Ramos (cell line): ENCODE results near the gene ATAD1.
"Not testable (repeated sequence)": the region's sequence is repeated elsewhere in the genome, so short reads cannot be mapped to it uniquely, and the experiment has no call there.

Experiments used
- in situ Hi-C: fragments of 300-500 bp; cut with MboI; formaldehyde crosslinking; loops from one replicate; pipeline ENCODE4 v1.14.3; 2022; ENCODE audit warnings: low sequenced_read_pairs; ENCODE audit not compliant: unreplicated experiment

Gene ATAD1

DNA sequence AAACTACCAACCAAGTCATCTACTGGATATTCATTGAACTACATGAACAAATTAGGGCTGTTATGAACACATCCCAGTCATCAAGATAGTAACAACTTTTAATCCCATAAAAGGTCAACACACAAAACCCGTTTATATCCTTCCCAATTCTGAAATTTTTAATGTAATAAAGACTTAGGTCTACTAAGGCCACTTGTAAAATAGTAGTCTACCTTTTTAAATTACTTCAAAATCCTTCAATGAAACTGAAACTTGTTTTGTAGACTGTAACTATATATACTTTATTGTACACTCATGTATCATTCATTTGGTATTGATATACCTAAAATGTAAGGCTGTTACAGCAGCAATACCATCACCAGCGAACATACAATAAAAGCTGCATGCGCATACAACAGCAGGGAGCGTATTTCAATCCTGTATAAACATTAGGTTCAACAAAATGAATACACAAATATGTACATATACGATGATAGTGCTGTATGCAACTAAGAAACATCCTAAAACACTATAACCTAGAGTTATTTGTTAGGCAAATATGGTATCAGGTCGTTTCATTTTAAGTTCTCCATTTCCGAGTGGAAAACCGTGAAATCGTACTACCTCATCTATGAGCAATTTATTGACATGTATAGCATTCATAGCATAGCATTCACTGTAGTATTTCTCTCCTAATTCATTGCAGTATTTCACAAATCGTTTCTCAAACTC, 973 bp downstream of the ATAD1 start:
- in situ Hi-C loops, result no loop called here

DNA sequence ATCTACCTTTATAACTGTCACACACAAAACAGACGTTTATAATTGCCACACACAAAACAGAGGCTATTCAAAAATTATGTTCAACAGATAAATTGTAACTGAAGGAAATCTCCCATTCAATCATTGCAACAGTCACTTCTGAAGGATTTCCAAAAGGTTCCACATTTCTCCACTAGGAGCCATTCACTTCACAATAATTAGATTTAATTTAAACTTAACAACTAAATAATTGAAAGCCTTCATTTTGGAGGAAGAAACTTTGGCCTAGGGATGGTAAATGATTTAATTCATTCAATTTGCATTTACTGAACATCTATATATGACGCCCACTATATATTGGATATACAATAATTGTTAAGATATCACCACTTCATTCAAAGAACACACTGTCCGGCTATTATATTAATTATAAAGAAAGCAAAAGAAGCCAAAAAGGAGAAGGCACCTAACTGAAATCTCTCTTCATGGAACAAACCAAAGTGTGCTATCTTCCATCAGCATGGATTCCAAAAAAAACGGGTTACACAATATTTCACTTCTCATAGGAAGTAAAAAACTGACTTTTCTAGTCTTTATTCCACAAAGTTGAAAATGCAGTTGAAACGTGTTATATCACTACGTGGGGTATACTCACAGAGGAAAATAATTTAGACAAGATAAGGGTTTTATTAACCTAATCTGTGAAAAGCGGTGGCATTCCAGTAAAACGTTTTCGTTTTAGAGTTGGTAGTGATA, 1.7 kb downstream of the ATAD1 start:
- in situ Hi-C loops, result no loop called here

DNA sequence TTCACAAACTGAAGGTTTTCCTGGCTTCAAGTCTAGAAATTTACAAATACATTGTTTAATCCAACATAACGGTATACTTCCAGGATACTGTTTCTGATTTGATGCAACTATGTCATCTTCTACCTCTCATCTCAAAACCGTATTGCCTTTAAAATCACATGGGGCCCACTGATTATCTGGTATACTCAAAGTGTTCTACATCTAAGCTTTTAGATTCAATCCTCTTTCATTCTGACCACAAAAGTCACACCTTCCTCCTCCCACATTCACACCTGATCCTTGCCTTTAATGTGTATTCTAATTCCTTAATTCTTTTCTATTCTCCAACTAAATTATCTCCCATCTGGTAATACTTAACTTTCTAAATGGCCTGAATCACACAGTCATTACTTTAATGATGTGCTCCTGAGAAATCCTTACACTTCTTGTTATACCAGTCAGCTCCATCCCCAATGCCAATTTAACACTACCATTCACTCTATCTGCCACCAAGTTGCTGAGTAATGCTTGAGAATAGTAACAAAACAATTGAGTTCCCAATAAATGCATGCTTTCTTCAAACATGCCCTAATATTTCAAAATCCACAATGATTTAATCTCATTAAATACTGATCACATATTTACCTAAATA, 13.0 kb downstream of the ATAD1 start:
- in situ Hi-C loops, result no loop called here

- in situ Hi-C loops, result no loop called here
Measured at GRCh38 chr10:87803831-87804230, 14.2 kb downstream of the ATAD1 start.

- in situ Hi-C loops, result no loop called here
Measured at GRCh38 chr10:87803328-87803727, 14.7 kb downstream of the ATAD1 start.

DNA sequence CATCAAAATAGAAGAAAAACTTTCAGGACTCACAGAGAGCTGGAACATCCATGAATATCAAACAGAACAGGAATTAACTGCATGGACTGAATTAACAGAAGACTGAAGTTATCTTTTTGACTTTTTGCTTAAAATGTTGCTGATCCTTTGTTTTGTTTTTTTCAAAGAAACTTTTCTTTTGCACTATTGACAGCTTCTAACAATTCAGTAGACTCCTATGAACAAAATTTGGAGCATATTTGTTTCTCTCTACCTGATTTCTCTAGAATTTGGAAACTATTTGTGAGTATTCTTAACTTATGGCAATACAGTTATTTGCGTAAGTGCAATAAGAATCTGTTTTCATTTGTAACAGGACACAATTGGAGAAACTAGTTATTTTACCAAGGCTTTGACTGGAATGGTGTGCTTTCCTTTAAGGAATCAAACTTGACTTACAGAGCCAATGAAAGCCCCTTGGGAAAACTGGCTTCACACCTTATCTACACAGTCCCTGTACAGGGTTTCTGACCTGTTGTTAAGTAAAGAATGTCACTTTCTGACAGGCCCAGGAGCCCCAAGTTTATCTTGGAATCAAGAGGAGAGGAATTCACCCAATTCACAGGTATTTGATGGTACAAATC, 16.1 kb downstream of the ATAD1 start:
- in situ Hi-C loops, result not testable (repeated sequence)

DNA sequence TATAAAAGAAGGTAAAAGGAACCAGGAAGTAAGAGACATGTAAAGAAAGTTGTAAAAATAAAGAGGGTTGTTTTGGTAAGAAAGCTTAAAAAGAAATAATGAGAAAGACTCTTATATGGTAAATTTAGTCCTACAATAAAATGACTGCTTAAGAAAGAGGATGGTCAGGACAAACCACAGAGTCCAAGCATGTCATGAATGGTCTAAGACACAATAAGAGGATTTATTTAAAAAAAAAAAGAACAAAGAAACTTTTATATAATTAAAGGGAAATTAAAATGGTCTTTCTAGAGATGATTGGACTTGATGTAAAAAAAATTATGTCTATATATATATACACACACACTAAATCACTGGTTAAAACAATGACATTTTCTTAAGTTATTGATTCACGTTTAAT, 18.2 kb downstream of the ATAD1 start:
- in situ Hi-C loops, result no loop called here

GRCh38 chr10:87798082-87798481, 19.9 kb downstream of the ATAD1 start:
- in situ Hi-C loops, result no loop called here

- in situ Hi-C loops, result no loop called here
Measured at GRCh38 chr10:87794285-87794684, 23.7 kb downstream of the ATAD1 start.

- in situ Hi-C loops, result no loop called here
Measured at GRCh38 chr10:87790185-87790584, 27.8 kb downstream of the ATAD1 start.

DNA sequence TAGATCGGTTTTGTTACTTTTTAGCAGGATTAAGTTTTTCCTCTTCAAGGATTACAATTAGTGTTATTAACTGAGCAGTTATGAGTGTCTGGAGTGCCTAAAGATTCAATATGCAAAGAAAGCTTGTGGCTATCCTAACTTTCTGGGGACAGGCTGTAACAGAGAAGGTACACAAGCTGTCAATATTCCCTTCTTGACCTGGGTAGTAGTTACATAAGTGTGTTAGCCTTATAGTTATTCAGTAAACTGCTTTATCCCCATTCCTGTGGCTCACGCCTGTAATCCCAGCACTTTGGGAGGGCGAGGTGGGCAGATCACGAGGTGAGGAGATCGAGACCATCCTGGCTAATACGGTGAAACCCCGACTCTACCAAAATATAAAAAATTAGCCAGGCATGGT, 31.6 kb downstream of the ATAD1 start:
- in situ Hi-C loops, result no loop called here

DNA sequence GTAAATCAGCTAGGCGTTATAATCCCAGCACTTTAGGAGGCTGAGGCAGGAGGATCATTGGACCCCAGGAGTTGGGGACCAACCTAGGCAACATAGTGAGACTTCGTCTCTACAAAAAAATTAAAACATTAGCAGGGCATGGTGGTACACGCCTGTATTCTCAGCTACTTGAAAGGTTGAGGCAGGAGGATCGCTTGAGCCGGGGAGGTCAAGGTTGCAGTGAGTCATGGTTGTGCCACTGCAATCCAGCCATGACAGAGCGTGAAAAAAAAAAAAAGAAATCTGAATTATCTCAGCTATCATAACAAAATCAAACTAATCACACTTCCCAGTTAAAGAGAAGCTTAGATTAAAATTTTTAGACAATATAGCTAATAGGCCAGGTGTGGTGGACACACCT, 35.3 kb downstream of the ATAD1 start:
- in situ Hi-C loops, result no loop called here

DNA sequence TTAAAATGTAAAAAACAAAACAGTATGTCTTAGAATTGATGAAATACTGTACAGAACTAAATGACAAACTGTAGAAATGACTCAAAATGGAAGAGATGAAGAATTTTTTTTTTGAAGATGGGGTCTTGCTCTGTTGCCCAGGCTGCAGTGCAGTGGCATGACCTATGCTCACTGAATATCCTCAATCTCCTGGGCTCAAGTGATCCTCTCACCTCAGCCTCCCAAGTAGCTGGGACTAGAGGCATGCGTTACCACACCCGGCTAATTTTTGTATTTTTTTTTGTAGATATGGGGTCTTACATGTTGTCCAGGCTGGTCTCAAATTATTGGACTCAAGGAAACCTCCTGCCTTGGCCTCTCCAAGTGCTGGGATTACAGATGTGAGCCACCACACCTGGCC, 36.5 kb downstream of the ATAD1 start:
- in situ Hi-C loops, result no loop called here

GRCh38 chr10:87776328-87776727, 41.7 kb downstream of the ATAD1 start:
- in situ Hi-C loops, result no loop called here

DNA sequence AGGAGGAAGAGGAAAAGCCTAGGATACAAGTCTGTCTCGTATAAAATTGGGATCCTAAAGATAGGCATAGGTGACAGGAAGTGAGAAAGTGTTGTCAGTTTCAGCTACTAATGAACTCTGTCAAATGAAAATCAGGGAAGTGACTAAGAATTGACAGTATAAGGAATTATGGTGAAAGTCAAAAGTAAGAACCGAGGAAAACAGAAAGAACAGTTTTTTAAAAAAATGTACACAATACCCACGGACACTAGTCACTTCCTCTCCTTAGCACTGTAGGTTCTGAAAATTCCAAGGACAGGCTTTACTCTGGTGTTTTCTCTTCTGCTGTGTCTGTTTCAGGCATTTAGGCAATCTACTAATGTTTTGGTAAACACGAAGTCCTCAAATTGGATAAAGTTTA, 42.3 kb downstream of the ATAD1 start:
- in situ Hi-C loops, result no loop called here

DNA sequence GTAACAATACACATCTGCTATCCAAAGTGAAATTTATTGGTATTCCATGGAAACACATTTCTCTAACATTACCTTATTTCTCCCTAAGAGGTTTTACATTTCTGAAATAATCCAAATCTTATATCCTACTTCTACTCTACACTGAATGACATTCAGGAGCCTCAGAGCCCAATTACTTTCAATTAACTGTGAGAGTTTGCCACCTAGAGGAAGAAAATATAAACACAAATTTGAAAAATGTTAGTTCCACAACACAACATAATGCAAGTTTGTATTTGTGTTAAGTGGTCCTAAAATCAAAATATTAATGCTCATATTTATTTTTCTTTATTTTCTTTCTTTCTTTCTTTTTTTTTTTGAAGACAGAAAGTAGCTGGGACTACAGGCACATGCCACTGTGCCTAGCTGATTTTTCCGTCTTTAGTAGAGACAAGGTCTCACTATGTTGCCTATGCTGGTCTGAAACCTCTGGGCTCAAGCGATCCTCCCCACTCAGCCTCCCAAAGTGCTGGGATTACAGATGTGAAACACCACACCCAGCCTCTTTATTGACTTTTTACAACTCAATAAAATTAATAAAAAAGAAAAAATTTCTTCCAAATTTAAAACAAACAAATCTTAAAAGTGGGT, 46.0 kb downstream of the ATAD1 start:
- in situ Hi-C loops, result no loop called here

DNA sequence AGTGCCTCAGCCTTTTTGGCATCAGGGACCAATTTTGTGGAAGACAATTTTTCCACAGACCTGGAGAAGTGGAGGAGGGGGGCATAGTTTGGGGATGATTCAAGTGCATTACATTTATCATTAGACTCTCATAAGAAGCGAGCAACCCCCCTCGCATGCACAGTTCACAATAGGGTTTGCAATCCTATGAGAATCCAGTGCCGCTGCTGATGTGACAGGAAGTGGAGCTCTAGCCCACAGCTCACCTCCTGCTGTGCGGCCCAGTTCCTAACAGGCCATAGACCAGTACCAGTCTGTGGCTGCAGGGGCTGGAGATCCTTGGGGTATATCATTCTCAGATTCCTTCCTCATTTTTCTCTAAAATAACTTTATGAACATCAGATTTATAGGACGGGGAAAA, 50.8 kb downstream of the ATAD1 start:
- in situ Hi-C loops, result no loop called here

GRCh38 chr10:87765666-87766376, 52.2 kb downstream of the ATAD1 start:
- in situ Hi-C loops, result no loop called here

GRCh38 chr10:87764072-87764934, 53.7 kb downstream of the ATAD1 start:
- in situ Hi-C loops, result no loop called here
